Spleen (tissue), 11 donors: ENCODE data around the gene PRDX1. TPM values are rescaled to one million over a fixed set of nuclear protein-coding genes. Genes with fewer than 3 reads are reported as not detected.

ENCODE experiments used
- DNase-seq: peaks from one replicate; pipeline ENCODE4 v3.0.0-alpha.2; 2020
- H3K27ac ChIP-seq, 8 donors: fragments of 200-600 bp; sonication (generic) in 7 of 8; 1 replicate in 4 of 8; 2 replicates in 4 of 8; pipeline versions ENCODE4 v1.5.0 to v1.8.0; 2016 to 2021; ENCODE audit warnings: inconsistent platforms in 4 of 8, mild to moderate bottlenecking in 4 of 8, moderate library complexity in 1 of 8
- H3K27me3 ChIP-seq, 7 donors: fragments of 200-600 bp; sonication (generic) in 6 of 7; replicated peaks in 1 of 7; 1 replicate in 4 of 7; 2 replicates in 3 of 7; pipeline versions ENCODE4 v1.5.0 to v1.8.0; 2016 to 2021; ENCODE audit warnings: inconsistent platforms in 3 of 7, mild to moderate bottlenecking in 1 of 7
- H3K36me3 ChIP-seq, 6 donors: fragments of 200-600 bp; sonication (generic) in 5 of 6; 1 replicate in 4 of 6; 2 replicates in 2 of 6; pipeline versions ENCODE4 v1.5.0 to v1.8.0; 2016 to 2021; ENCODE audit warnings: inconsistent platforms in 2 of 6
- H3K4me1 ChIP-seq, 6 donors: fragments of 200-600 bp; sonication (generic) in 5 of 6; 1 replicate in 3 of 6; 2 replicates in 3 of 6; pipeline versions ENCODE4 v1.5.0 to v1.8.0; 2016 to 2021; ENCODE audit warnings: inconsistent platforms in 3 of 6
- H3K4me3 ChIP-seq, 8 donors: fragments of 200-600 bp; sonication (generic) in 7 of 8; 1 replicate in 4 of 8; 2 replicates in 4 of 8; pipeline versions ENCODE4 v1.5.0 to v1.8.0; 2016 to 2021; ENCODE audit warnings: inconsistent platforms in 4 of 8, mild to moderate bottlenecking in 4 of 8, moderate library complexity in 2 of 8
- H3K9me3 ChIP-seq, 8 donors: fragments of 200-600 bp; sonication (generic) in 7 of 8; 1 replicate in 4 of 8; 2 replicates in 4 of 8; pipeline versions ENCODE4 v1.5.0 to v1.8.0; 2016 to 2021; ENCODE audit warnings: inconsistent platforms in 4 of 8
- CTCF ChIP-seq, 11 experiments: fragments of 200-600 bp in 7 of 11; fragments of 450-650 bp in 4 of 11; sonication (generic) in 4 of 11; IDR thresholded peaks in 8 of 11; conservative IDR thresholded peaks in 3 of 11; 1 replicate in 7 of 11; 2 replicates in 4 of 11; pipeline versions ENCODE4 v1.4.0 to v1.8.0; 2016 to 2021; ENCODE audit warnings: antibody characterized with exemption in 11 of 11, inconsistent platforms in 4 of 11, mild to moderate bottlenecking in 1 of 11
- POLR2A ChIP-seq, 3 donors: fragments of 450-650 bp; IDR thresholded peaks; one replicate each; pipeline ENCODE4 v1.5.1; 2017; ENCODE audit warnings: antibody characterized with exemption in 3 of 3, mild to moderate bottlenecking in 1 of 3
- POLR2AphosphoS5 ChIP-seq, 3 donors: sonication (generic); formaldehyde crosslinking; IDR thresholded peaks; one replicate each; pipeline ENCODE4 v1.5.1; 2017; ENCODE audit warnings: antibody characterized with exemption in 3 of 3
- WGBS, 5 donors: extraction: QIAGEN DNeasy Blood & Tissue Kit in 3 of 5; methylation state at CpG; one replicate each; pipeline versions ENCODE4 v1.1.5 to v1.1.7; 2013 to 2018; 5-methylcytosine and 5-hydroxymethylcytosine counted together
- intact Hi-C: fragments of 100-400 bp; cut with DNase I; formaldehyde crosslinking; loops from one replicate; pipeline ENCODE4 v1.15.0; 2023; ENCODE audit warnings: low total_unique reads
- polyA plus RNA-seq, 3 donors: library from polyadenylated mRNA; stranded (reverse); fragments of 200-250 nt; gene quantifications; one replicate each; pipeline ENCODE4 v1.2.1, GENCODE V29; 2013
- total RNA-seq, 7 donors: library from RNA; depleted of rRNA in 3 of 7; stranded (reverse); fragments of >200 nt in 3 of 7; fragmentation: NEBNext Ultra II Directional in 4 of 7; extraction: Animal tissue kit (Norgen Biotek cat#: 25700) in 4 of 7; gene quantifications; one replicate each; pipeline versions ENCODE4 v1.1.0 to v1.2.1, GENCODE V29; 2016 to 2021
- donor health status: healthy with polysubstance abuse.
- donor health status: DM: no; HTN: no; CAD: no; lungs with moderate emphysema.
- donor health status: DM: no; HTN: no; CAD: no.
- donor health status: Bipolar disorder and iron deficiency.
- donor health status: healthy.
- donor health status: DM: no; HTN: no; CAD: no.
- donor health status: DM: yes; HTN: yes; CAD: no.

The PRDX1 gene
- total and polyA plus RNA-seq, 10 donors: 156 to 457 (median 247) TPM

GRCh38 chr1:45492691-45493090 lies 29.0 kb downstream of the PRDX1 start:
- DNase-seq: peak; percentile 30
- H3K4me3 ChIP-seq: no peak overlapping the region
- H3K27me3 ChIP-seq: no peaks in the 10 kb centered on the region
- intact Hi-C loops: loop anchor here (5.0 kb wide), 3 partner anchors 130 to 480 kb away; partner anchors contain the start of genes HECTD3 and UROD
- no peak overlapping the region for H3K27ac ChIP-seq
- H3K4me1 ChIP-seq: peaks cover 6 to 46% (median 22%) of the 10 kb centered on the region in 6 donors
- WGBS, 5 donors: 56 to 96% (median 79%) methylated on average over 3 of the region's 3 CpGs
- TF ChIP-seq CTCF (IDR thresholded peaks at IDR 0.05 in 8 of 11, conservative IDR thresholded peaks at IDR 0.05 in 3 of 11): no peak
- TF ChIP-seq POLR2AphosphoS5 (IDR thresholded peaks at IDR 0.05): no peak
- no peak for TF ChIP-seq POLR2A (IDR thresholded peaks at IDR 0.05)
- no peaks in the 10 kb centered on the region for H3K9me3 ChIP-seq
- H3K36me3 ChIP-seq: peaks cover 0 to 6% (median 0%) of the 10 kb centered on the region in 6 donors

GRCh38 chr1:45491487-45492260 lies 30.0 kb downstream of the PRDX1 start:
- peak; percentile 69 for DNase-seq
- Histone ChIP-seq H3K4me3 (peak overlapping the region in 7 of 8 donors; percentile 74 to 89 (median 80)), H3K9me3 (no peaks in the 10 kb centered on the region), H3K36me3 (peaks cover 0 to 6% (median 0%) of the 10 kb centered on the region in 6 donors), H3K27ac (peak overlapping the region in 7 of 8 donors; percentile 56 to 92 (median 91)), H3K4me1 (peaks cover 6 to 46% (median 22%) of the 10 kb centered on the region in 6 donors), H3K27me3 (no peaks in the 10 kb centered on the region)
- WGBS, 5 donors: 48 to 52% (median 50%) methylated on average over 19 of the region's 19 CpGs
- intact Hi-C loops: loop anchor here (5.0 kb wide), 3 partner anchors 129 to 479 kb away; partner anchors contain the start of genes HECTD3 and UROD
- no peak for TF ChIP-seq POLR2AphosphoS5 (IDR thresholded peaks at IDR 0.05)
- TF ChIP-seq POLR2A (IDR thresholded peaks at IDR 0.05): no peak
- no peak for TF ChIP-seq CTCF (IDR thresholded peaks at IDR 0.05 in 8 of 11, conservative IDR thresholded peaks at IDR 0.05 in 3 of 11)

GRCh38 chr1:45490626-45491486 lies 30.8 kb downstream of the PRDX1 start, which contains the start of gene TESK2:
Gene TESK2, minus strand, starts transcription at chr1:45491163. Its CDS starts 33,378 bp downstream, at chr1:45457785.
- intact Hi-C loops: loop anchor here (5.0 kb wide), 3 partner anchors 129 to 479 kb away; partner anchors contain the start of genes HECTD3 and UROD
- Histone ChIP-seq H3K36me3 (peaks cover 0 to 6% (median 0%) of the 10 kb centered on the region in 6 donors), H3K27ac (peak within 1 kb of the TSS; percentile 67 to 92 (median 90)), H3K9me3 (no peaks in the 10 kb centered on the region), H3K4me3 (peak within 1 kb of the TSS; percentile 74 to 89 (median 79)), H3K27me3 (no peaks in the 10 kb centered on the region), H3K4me1 (peaks cover 6 to 46% (median 22%) of the 10 kb centered on the region in 6 donors)
- peak; percentile 98 for DNase-seq
- TF ChIP-seq POLR2A (IDR thresholded peaks at IDR 0.05) (peak; percentile 61 to 76 (median 76)), CTCF (IDR thresholded peaks at IDR 0.05 in 8 of 11, conservative IDR thresholded peaks at IDR 0.05 in 3 of 11) (peak; percentile 30 to 82 (median 61)), POLR2AphosphoS5 (IDR thresholded peaks at IDR 0.05) (peak; percentile 95 to 97 (median 96))
- WGBS, 5 donors: 0 to 1% (median 0%) methylated on average over 45 to 64 of the region's 64 CpGs
